ENCODE data around the gene PLA2G2D.
"Not testable (repeated sequence)": the region's sequence is repeated elsewhere in the genome, so short reads cannot be mapped to it uniquely, and the experiment has no call there.

Gene PLA2G2D

GRCh38 chr1:20134995-20135394, 15.7 kb upstream of the PLA2G2D start:
- no peaks in the 10 kb centered on the region for H3K27me3 ChIP-seq (ENCODE audit: control insufficient read depth, low read length)
- no peak overlapping the region for H3K27ac ChIP-seq (ENCODE audit: low read depth, low read length)
- H3K4me3 ChIP-seq (ENCODE audit: low read length), result no peak overlapping the region
- H4K20me1 ChIP-seq (ENCODE audit: control insufficient read depth, insufficient read depth, low read depth, low read length), result no peaks in the 10 kb centered on the region
- TF ChIP-seq EZH2phosphoT487 (IDR thresholded peaks at IDR 0.05; ENCODE audit: borderline replicate concordance, low read length) (no peak), CTCF (IDR thresholded peaks at IDR 0.05; ENCODE audit: low read depth, low read length, poor library complexity, severe bottlenecking) (no peak)
- H3K79me2 ChIP-seq (ENCODE audit: control insufficient read depth, low read length), result no peaks in the 10 kb centered on the region
- no peaks in the 10 kb centered on the region for H3K9me2 ChIP-seq (replicated peaks; ENCODE audit: control insufficient read depth, low read length)
- H3K36me3 ChIP-seq (ENCODE audit: control insufficient read depth, low read length), result no peaks in the 10 kb centered on the region
- H3K4me1 ChIP-seq (ENCODE audit: control insufficient read depth, low read length), result no peaks in the 10 kb centered on the region
- H3F3A ChIP-seq (ENCODE audit: control insufficient read depth, insufficient read depth), result no peaks in the 10 kb centered on the region
- H3K4me2 ChIP-seq (ENCODE audit: low read length), result no peak overlapping the region
- H3K9me3 ChIP-seq (ENCODE audit: control insufficient read depth, insufficient read depth, low read length), result no peaks in the 10 kb centered on the region

GRCh38 chr1:20130518-20130917, 11.2 kb upstream of the PLA2G2D start:
- H3K4me2 ChIP-seq (ENCODE audit: low read length); H3K9me2 ChIP-seq (replicated peaks; ENCODE audit: control insufficient read depth, low read length); H3K4me1 ChIP-seq (ENCODE audit: control insufficient read depth, low read length); H4K20me1 ChIP-seq (ENCODE audit: control insufficient read depth, insufficient read depth, low read depth, low read length); H3K27me3 ChIP-seq (ENCODE audit: control insufficient read depth, low read length); H3F3A ChIP-seq (ENCODE audit: control insufficient read depth, insufficient read depth); H3K27ac ChIP-seq (ENCODE audit: low read depth, low read length); H3K9me3 ChIP-seq (ENCODE audit: control insufficient read depth, insufficient read depth, low read length); H3K79me2 ChIP-seq (ENCODE audit: control insufficient read depth, low read length); H3K4me3 ChIP-seq (ENCODE audit: low read length); H3K36me3 ChIP-seq (ENCODE audit: control insufficient read depth, low read length): not testable (repeated sequence)

- Histone ChIP-seq H3K4me3 (ENCODE audit: low read length) (no peak overlapping the region), H3K9me3 (ENCODE audit: control insufficient read depth, insufficient read depth, low read length) (no peaks in the 10 kb centered on the region), H3F3A (ENCODE audit: control insufficient read depth, insufficient read depth) (no peaks in the 10 kb centered on the region), H3K9me2 (replicated peaks; ENCODE audit: control insufficient read depth, low read length) (no peaks in the 10 kb centered on the region), H3K4me2 (ENCODE audit: low read length) (no peak overlapping the region), H3K4me1 (ENCODE audit: control insufficient read depth, low read length) (no peaks in the 10 kb centered on the region), H3K27ac (ENCODE audit: low read depth, low read length) (no peak overlapping the region), H3K36me3 (ENCODE audit: control insufficient read depth, low read length) (no peaks in the 10 kb centered on the region), H4K20me1 (ENCODE audit: control insufficient read depth, insufficient read depth, low read depth, low read length) (no peaks in the 10 kb centered on the region), H3K27me3 (ENCODE audit: control insufficient read depth, low read length) (peaks cover 17% of the 10 kb centered on the region), H3K79me2 (ENCODE audit: control insufficient read depth, low read length) (no peaks in the 10 kb centered on the region)
- TF ChIP-seq EZH2phosphoT487 (IDR thresholded peaks at IDR 0.05; ENCODE audit: borderline replicate concordance, low read length), result no peak
Observed at GRCh38 chr1:20126806-20127440, 7.6 kb upstream of the PLA2G2D start.

DNA sequence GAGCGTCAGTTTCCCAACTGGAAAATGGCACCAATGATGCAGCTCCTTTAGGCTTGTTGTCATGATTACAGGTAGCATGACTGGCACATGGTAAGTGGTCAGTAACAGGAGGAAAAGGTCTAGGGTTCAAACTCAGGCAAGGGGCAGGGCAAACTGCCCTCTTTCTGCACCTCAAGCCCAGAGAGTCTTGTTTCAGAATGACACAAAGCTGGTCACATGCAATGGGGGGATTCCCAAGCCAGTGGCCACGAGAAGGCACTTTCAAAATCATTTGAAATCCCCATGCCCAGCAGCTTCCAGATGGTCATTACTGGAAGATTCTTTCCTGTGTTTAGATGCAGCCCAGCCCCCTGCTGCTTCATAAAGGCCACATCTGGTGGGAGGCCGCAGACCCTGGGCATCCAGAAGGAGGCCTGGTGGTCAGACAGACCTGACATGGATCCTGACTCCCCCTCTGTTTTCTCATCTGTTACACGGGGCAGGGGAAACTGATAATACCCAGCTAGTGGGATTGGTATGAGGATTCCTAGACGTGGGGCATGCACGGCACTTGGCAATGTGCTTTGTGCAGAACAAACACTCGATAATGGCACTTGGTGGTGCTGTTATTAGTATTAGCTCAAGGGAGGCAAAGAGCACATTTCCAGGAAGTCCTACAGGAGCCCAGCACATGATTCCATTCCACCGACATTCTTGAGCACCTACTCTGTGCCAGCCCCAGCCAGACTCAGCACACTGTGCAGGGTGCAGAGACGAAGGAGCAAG, 6.9 kb upstream of the PLA2G2D start:
- Histone ChIP-seq H3F3A (ENCODE audit: control insufficient read depth, insufficient read depth) (no peaks in the 10 kb centered on the region), H3K4me1 (ENCODE audit: control insufficient read depth, low read length) (no peaks in the 10 kb centered on the region), H3K36me3 (ENCODE audit: control insufficient read depth, low read length) (no peaks in the 10 kb centered on the region), H3K9me2 (replicated peaks; ENCODE audit: control insufficient read depth, low read length) (no peaks in the 10 kb centered on the region), H3K9me3 (ENCODE audit: control insufficient read depth, insufficient read depth, low read length) (no peaks in the 10 kb centered on the region), H3K27ac (ENCODE audit: low read depth, low read length) (no peak overlapping the region), H4K20me1 (ENCODE audit: control insufficient read depth, insufficient read depth, low read depth, low read length) (no peaks in the 10 kb centered on the region), H3K79me2 (ENCODE audit: control insufficient read depth, low read length) (no peaks in the 10 kb centered on the region), H3K4me2 (ENCODE audit: low read length) (no peak overlapping the region), H3K27me3 (ENCODE audit: control insufficient read depth, low read length) (peaks cover 24% of the 10 kb centered on the region), H3K4me3 (ENCODE audit: low read length) (no peak overlapping the region)
- no peak for TF ChIP-seq EZH2phosphoT487 (IDR thresholded peaks at IDR 0.05; ENCODE audit: borderline replicate concordance, low read length)
- TF ChIP-seq CTCF (IDR thresholded peaks at IDR 0.05; ENCODE audit: low read depth, low read length, poor library complexity, severe bottlenecking), result no peak

Data from DOHH2 (cell line).